T1000 (cell line): ENCODE data around the gene CORO2B.

Experiments used
- DNase-seq: peaks from one replicate; lab custom pipeline; 2025; ENCODE audit warnings: mixed read lengths; lab: John Stamatoyannopoulos, UW

The CORO2B gene

GRCh38 chr15:68554721-68555678 lies 23.8 kb upstream of the CORO2B start:
- DNase-seq: no peak

GRCh38 chr15:68555679-68556037 lies 23.1 kb upstream of the CORO2B start:
- DNase-seq: no peak

GRCh38 chr15:68556139-68556990 lies 22.4 kb upstream of the CORO2B start:
- no peak for DNase-seq

- no peak for DNase-seq
Observed at GRCh38 chr15:68557469-68558317, 21.1 kb upstream of the CORO2B start.

GRCh38 chr15:68558318-68559305 lies 20.2 kb upstream of the CORO2B start:
- DNase-seq: no peak

- peak; percentile 77 for DNase-seq
Observed at GRCh38 chr15:68559345-68560310, 19.2 kb upstream of the CORO2B start.

GRCh38 chr15:68560501-68561113 lies 18.2 kb upstream of the CORO2B start:
- DNase-seq: no peak

GRCh38 chr15:68561171-68561900 lies 17.5 kb upstream of the CORO2B start:
- DNase-seq: no peak

GRCh38 chr15:68561901-68562300 lies 16.9 kb upstream of the CORO2B start:
- no peak for DNase-seq

- no peak for DNase-seq
Observed at GRCh38 chr15:68564173-68564572, 14.6 kb upstream of the CORO2B start.

GRCh38 chr15:68565234-68565633 lies 13.6 kb upstream of the CORO2B start:
- DNase-seq: no peak

GRCh38 chr15:68565726-68566125 lies 13.1 kb upstream of the CORO2B start:
- DNase-seq: no peak

- DNase-seq: no peak
Observed at GRCh38 chr15:68566377-68566954, 12.3 kb upstream of the CORO2B start.

GRCh38 chr15:68567345-68567744 lies 11.4 kb upstream of the CORO2B start:
- DNase-seq: no peak

- DNase-seq: no peak
Observed at GRCh38 chr15:68570974-68571373, 7.8 kb upstream of the CORO2B start.

GRCh38 chr15:68571582-68571981 lies 7.2 kb upstream of the CORO2B start:
- no peak for DNase-seq

- DNase-seq: no peak
Observed at GRCh38 chr15:68572309-68572708, 6.5 kb upstream of the CORO2B start.

GRCh38 chr15:68572921-68573320 lies 5.9 kb upstream of the CORO2B start:
- DNase-seq: no peak
